H9 (cell line): Measurements from ENCODE around the gene ANAPC16. TPM values are rescaled to one million over a fixed set of nuclear protein-coding genes. Genes with fewer than 3 reads are reported as not detected.
A peak's percentile ranks its signal among the peaks of the same experiment; 100 is the strongest.

Experiments used
- DNase-seq: peaks from one replicate; pipeline ENCODE4 v3.0.0-alpha.2; 2017
- H2AFZ ChIP-seq: one replicate; pipeline ENCODE4 v1.6.1; 2013; ENCODE audit warnings: mild to moderate bottlenecking, low read length, control low read depth, moderate library complexity
- H2AK5ac ChIP-seq: 2 replicates; pipeline ENCODE4 v1.6.1; 2013; ENCODE audit warnings: low read length, control low read depth, mixed read lengths; ENCODE audit not compliant: insufficient read length
- H2BK120ac ChIP-seq: one replicate; pipeline ENCODE4 v1.6.1; 2013; ENCODE audit warnings: low read depth, mild to moderate bottlenecking, low read length, control low read depth, inconsistent platforms; ENCODE audit not compliant: poor library complexity, severe bottlenecking
- H2BK12ac ChIP-seq: 2 replicates; pipeline ENCODE4 v1.6.1; 2013; ENCODE audit warnings: low read length, control low read depth, mixed read lengths, low read depth; ENCODE audit not compliant: insufficient read length
- H2BK15ac ChIP-seq: 2 replicates; pipeline ENCODE4 v1.6.1; 2013; ENCODE audit warnings: low read depth, low read length, control low read depth
- H2BK20ac ChIP-seq: one replicate; pipeline ENCODE4 v1.6.1; 2013; ENCODE audit warnings: low read depth, mild to moderate bottlenecking, low read length, control low read depth, inconsistent platforms; ENCODE audit not compliant: poor library complexity, severe bottlenecking
- H2BK5ac ChIP-seq: 2 replicates; pipeline ENCODE4 v1.6.1; 2013; ENCODE audit warnings: low read length, control low read depth, mixed read lengths; ENCODE audit not compliant: insufficient read length
- H3K14ac ChIP-seq: 2 replicates; pipeline ENCODE4 v1.6.1; 2013; ENCODE audit warnings: low read length, control low read depth; ENCODE audit not compliant: insufficient read depth
- H3K18ac ChIP-seq: 2 replicates; pipeline ENCODE4 v1.6.1; 2013; ENCODE audit warnings: low read depth, mild to moderate bottlenecking, mixed read lengths, low read length, control low read depth; ENCODE audit not compliant: insufficient read length
- H3K23ac ChIP-seq: 2 replicates; pipeline ENCODE4 v1.6.1; 2013; ENCODE audit warnings: low read length, control low read depth, mixed read lengths, low read depth; ENCODE audit not compliant: insufficient read length
- H3K23me2 ChIP-seq: 2 replicates; pipeline ENCODE4 v1.6.1; 2013; ENCODE audit warnings: low read depth, mild to moderate bottlenecking, mixed read lengths, low read length, control low read depth; ENCODE audit not compliant: insufficient read length, poor library complexity, severe bottlenecking
- H3K27ac ChIP-seq: 2 replicates; pipeline ENCODE4 v1.5.1; 2013; ENCODE audit warnings: low read length, control low read depth, mixed read lengths, low read depth; ENCODE audit not compliant: insufficient read length
- H3K27me3 ChIP-seq: 2 replicates; pipeline ENCODE4 v1.6.1; 2013; ENCODE audit warnings: low read length, control low read depth, inconsistent platforms; ENCODE audit not compliant: insufficient read depth
- H3K4ac ChIP-seq: 2 replicates; pipeline ENCODE4 v1.6.1; 2013; ENCODE audit warnings: low read depth, mild to moderate bottlenecking, control low read depth, inconsistent platforms, low read length, moderate library complexity
- H3K4me1 ChIP-seq: 2 replicates; pipeline ENCODE4 v1.6.1; 2013; ENCODE audit warnings: low read length, control low read depth, inconsistent platforms; ENCODE audit not compliant: insufficient read depth
- H3K4me2 ChIP-seq: 2 replicates; pipeline ENCODE4 v1.6.1; 2013; ENCODE audit warnings: low read length, control low read depth, mixed read lengths; ENCODE audit not compliant: insufficient read length, insufficient read depth
- H3K56ac ChIP-seq: 2 replicates; pipeline ENCODE4 v1.6.1; 2013; ENCODE audit warnings: low read depth, mild to moderate bottlenecking, mixed read lengths, low read length, control low read depth; ENCODE audit not compliant: insufficient read length
- H3K79me1 ChIP-seq: 2 replicates; pipeline ENCODE4 v1.6.1; 2013; ENCODE audit warnings: low read depth, mild to moderate bottlenecking, moderate library complexity, low read length, control low read depth, inconsistent platforms; ENCODE audit not compliant: insufficient read depth, poor library complexity, severe bottlenecking
- H3K79me2 ChIP-seq: 2 replicates; pipeline ENCODE4 v1.6.1; 2013; ENCODE audit warnings: low read length, control low read depth, inconsistent platforms; ENCODE audit not compliant: insufficient read depth
- H3K9ac ChIP-seq: 2 replicates; pipeline ENCODE4 v1.6.1; 2013; ENCODE audit warnings: low read length, control low read depth, mixed read lengths; ENCODE audit not compliant: insufficient read length; ENCODE audit errors: extremely low read depth
- H3K9me3 ChIP-seq: one replicate; pipeline ENCODE4 v1.6.1; 2013; ENCODE audit warnings: low read depth, low read length, inconsistent platforms; ENCODE audit not compliant: control insufficient read depth
- H3T11ph ChIP-seq: one replicate; pipeline ENCODE4 v1.6.1; 2013; ENCODE audit warnings: mild to moderate bottlenecking, low read length, control low read depth, inconsistent platforms
- H4K20me1 ChIP-seq: one replicate; pipeline ENCODE4 v1.6.1; 2013; ENCODE audit not compliant: control insufficient read depth, insufficient read length, insufficient read depth
- H4K5ac ChIP-seq: 2 replicates; pipeline ENCODE4 v1.6.1; 2013; ENCODE audit warnings: low read depth, mild to moderate bottlenecking, mixed read lengths, low read length, control low read depth; ENCODE audit not compliant: insufficient read length
- H4K8ac ChIP-seq: replicated peaks from 2 replicates; pipeline ENCODE4 v1.6.1; 2013; ENCODE audit warnings: low read length, control low read depth, mixed read lengths, low read depth; ENCODE audit not compliant: insufficient read length
- H4K91ac ChIP-seq: 2 replicates; pipeline ENCODE4 v1.6.1; 2013; ENCODE audit warnings: low read depth, mild to moderate bottlenecking, moderate library complexity, mixed read lengths, low read length, control low read depth; ENCODE audit not compliant: insufficient read length
- H3K27ac Mint-ChIP-seq, 3 experiments: 2 replicates in 2 of 3; 3 replicates in 1 of 3; pipeline ENCODE4 v1.8.0; 2020 to 2021; ENCODE audit warnings: mixed read lengths in 3 of 3, mild to moderate bottlenecking in 1 of 3, moderate library complexity in 1 of 3
- H3K27me3 Mint-ChIP-seq: 2 replicates; pipeline ENCODE4 v1.8.0; 2021; ENCODE audit warnings: low read depth, mild to moderate bottlenecking, moderate library complexity, mixed read lengths
- H3K36me3 Mint-ChIP-seq, 3 experiments: 2 replicates in 2 of 3; 3 replicates in 1 of 3; pipeline ENCODE4 v1.8.0; 2020 to 2021; ENCODE audit warnings: low read depth in 3 of 3, mixed read lengths in 3 of 3; ENCODE audit not compliant: insufficient read depth in 1 of 3
- H3K4me1 Mint-ChIP-seq, 2 experiments: 2 replicates each; pipeline ENCODE4 v1.8.0; 2020; ENCODE audit warnings: mixed read lengths in 2 of 2
- H3K4me3 Mint-ChIP-seq, 2 experiments: 2 replicates in 1 of 2; 3 replicates in 1 of 2; pipeline ENCODE4 v1.8.0; 2020 to 2021; ENCODE audit warnings: mild to moderate bottlenecking in 2 of 2, mixed read lengths in 2 of 2, moderate library complexity in 1 of 2
- H3K9me3 Mint-ChIP-seq, 2 experiments: 2 replicates in 1 of 2; 3 replicates in 1 of 2; pipeline ENCODE4 v1.8.0; 2020; ENCODE audit warnings: mild to moderate bottlenecking in 2 of 2, mixed read lengths in 2 of 2, moderate library complexity in 1 of 2
- WGBS: extraction: QIAGEN DNeasy Blood & Tissue Kit; methylation state at CpG from one replicate; pipeline ENCODE4 v1.1.7; 2013; ENCODE audit warnings: missing lambda C conversion rate, low lambda C conversion rate, mixed read lengths; ENCODE audit not compliant: insufficient read length; ENCODE audit errors: extremely low coverage; 5-methylcytosine and 5-hydroxymethylcytosine counted together
- total RNA-seq: library from RNA; stranded (reverse); gene quantifications from 2 replicates; pipeline ENCODE4 v1.2.1, GENCODE V29; 2021
- TF ChIP-seq, protein P1 (sequence below): fragments of 200-600 bp; sonication (generic); conservative IDR thresholded peaks from 3 replicates; pipeline ENCODE4 v1.8.0; 2021; ENCODE audit warnings: antibody characterized with exemption, mild to moderate bottlenecking

The ANAPC16 gene
- total RNA-seq, 1 experiment from 2014 or later = 66.6 TPM

DNA sequence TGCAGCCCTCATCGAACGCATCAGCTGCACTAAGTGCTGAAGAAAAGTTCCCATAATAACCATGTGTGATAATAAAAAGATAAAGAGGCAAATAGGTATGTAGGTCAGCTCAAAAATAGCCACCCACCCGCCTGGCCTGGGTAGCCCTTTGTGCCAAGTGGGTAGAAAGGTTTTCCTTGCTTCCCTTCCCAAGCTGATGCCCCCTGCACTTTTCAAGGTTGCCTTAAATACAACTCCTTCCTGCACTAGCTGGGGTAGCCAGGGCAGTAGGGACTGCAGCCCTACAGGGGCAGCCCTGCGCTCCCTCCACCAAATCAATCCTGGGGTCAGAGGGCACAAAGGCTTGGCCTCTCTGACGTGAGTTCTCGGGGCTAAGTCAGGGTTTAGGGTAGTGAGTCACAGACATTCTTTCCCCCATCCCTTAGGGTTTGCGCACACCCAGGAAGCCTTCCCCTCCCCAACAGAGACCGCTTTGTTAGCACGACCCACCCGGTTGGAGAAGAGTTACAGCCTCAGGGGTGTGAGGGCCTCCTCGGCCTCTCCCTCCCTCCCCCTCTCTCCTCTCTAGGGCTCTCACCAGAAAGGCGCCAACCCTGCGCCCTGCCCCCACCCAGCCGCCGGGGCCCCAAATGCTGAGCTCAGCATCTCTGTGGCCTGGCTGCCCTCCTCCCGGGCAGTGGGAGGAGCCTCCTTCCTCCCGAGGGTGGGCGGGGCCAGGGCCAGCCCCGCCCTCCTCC, 44.6 kb downstream of the ANAPC16 start:
- Mint-ChIP-seq H3K4me3 (peak overlapping the region; percentile 48 to 66; a peak in 4 of 5 replicates), H3K27ac (peak overlapping the region; percentile 98 to 99 (median 98)), H3K4me1 (peaks cover 52 to 66% of the 10 kb centered on the region in 2 experiments), H3K27me3 (no peaks in the 10 kb centered on the region; the same call in 1 of the 2 replicates), H3K9me3 (no peaks in the 10 kb centered on the region; a peak in 1 of 5 replicates), H3K36me3 (no peaks in the 10 kb centered on the region)
- no peaks in the 10 kb centered on the region for H3K79me2 ChIP-seq
- H3K4me1 ChIP-seq = peaks cover 14% of the 10 kb centered on the region
- no peak overlapping the region for H2AK5ac ChIP-seq
- no peaks in the 10 kb centered on the region for H3K9me3 ChIP-seq
- no peak overlapping the region for H3K4ac ChIP-seq
- H3K27ac ChIP-seq = peak overlapping the region; percentile 62
- H3K56ac ChIP-seq = no peak overlapping the region
- no CpG with 5 or more reads among the region's 19 CpGs for WGBS
- peak overlapping the region; percentile 77; the same call in 1 of the 2 replicates for H3K14ac ChIP-seq
- H2AFZ ChIP-seq = no peak overlapping the region
- no peaks in the 10 kb centered on the region for H3K79me1 ChIP-seq
- no peak overlapping the region for H4K8ac ChIP-seq
- H2BK5ac ChIP-seq = peak overlapping the region; percentile 36
- H3K9ac ChIP-seq = peak overlapping the region; percentile 17
- H2BK120ac ChIP-seq = peak overlapping the region; percentile 74
- H3T11ph ChIP-seq = no peak overlapping the region
- H3K18ac ChIP-seq = peak overlapping the region; percentile 93
- H4K91ac ChIP-seq = peak overlapping the region; percentile 23
- H2BK12ac ChIP-seq = no peak overlapping the region
- peak; percentile 97 for DNase-seq
- H2BK20ac ChIP-seq = no peak overlapping the region
- no peaks in the 10 kb centered on the region for H4K20me1 ChIP-seq
- H4K5ac ChIP-seq = no peak overlapping the region
- peak overlapping the region; percentile 40 for H3K4me2 ChIP-seq
- no peaks in the 10 kb centered on the region for H3K27me3 ChIP-seq
- no peak overlapping the region for H3K23ac ChIP-seq
- no peak overlapping the region for H2BK15ac ChIP-seq
- peaks cover 4% of the 10 kb centered on the region for H3K23me2 ChIP-seq
- TF ChIP-seq, protein P1, sequence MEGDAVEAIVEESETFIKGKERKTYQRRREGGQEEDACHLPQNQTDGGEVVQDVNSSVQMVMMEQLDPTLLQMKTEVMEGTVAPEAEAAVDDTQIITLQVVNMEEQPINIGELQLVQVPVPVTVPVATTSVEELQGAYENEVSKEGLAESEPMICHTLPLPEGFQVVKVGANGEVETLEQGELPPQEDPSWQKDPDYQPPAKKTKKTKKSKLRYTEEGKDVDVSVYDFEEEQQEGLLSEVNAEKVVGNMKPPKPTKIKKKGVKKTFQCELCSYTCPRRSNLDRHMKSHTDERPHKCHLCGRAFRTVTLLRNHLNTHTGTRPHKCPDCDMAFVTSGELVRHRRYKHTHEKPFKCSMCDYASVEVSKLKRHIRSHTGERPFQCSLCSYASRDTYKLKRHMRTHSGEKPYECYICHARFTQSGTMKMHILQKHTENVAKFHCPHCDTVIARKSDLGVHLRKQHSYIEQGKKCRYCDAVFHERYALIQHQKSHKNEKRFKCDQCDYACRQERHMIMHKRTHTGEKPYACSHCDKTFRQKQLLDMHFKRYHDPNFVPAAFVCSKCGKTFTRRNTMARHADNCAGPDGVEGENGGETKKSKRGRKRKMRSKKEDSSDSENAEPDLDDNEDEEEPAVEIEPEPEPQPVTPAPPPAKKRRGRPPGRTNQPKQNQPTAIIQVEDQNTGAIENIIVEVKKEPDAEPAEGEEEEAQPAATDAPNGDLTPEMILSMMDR = no peak; the same call in 2 of the 3 replicates
